GM10847 (cell line): ENCODE data around the gene PBX1.

ENCODE experiments used
- POLR2A ChIP-seq: IDR thresholded peaks from 2 replicates; pipeline ENCODE4 v1.6.1; 2011; ENCODE audit not compliant: insufficient read length; ENCODE audit errors: extremely low read depth

Gene PBX1

GRCh38 chr1:164662462-164662861, 103.5 kb downstream of the PBX1 start:
- TF ChIP-seq POLR2A, result no peak

GRCh38 chr1:164662955-164663354, 104.0 kb downstream of the PBX1 start:
- no peak for TF ChIP-seq POLR2A

- no peak for TF ChIP-seq POLR2A
These were observed 105.1 kb downstream of the PBX1 start for GRCh38 chr1:164664127-164664526.

GRCh38 chr1:164667001-164667400, 108.0 kb downstream of the PBX1 start:
- TF ChIP-seq POLR2A, result no peak

GRCh38 chr1:164667600-164667999, 108.6 kb downstream of the PBX1 start:
- no peak for TF ChIP-seq POLR2A

- TF ChIP-seq POLR2A, result no peak
These were observed 109.8 kb downstream of the PBX1 start for GRCh38 chr1:164668491-164669400.

GRCh38 chr1:164670026-164670425, 111.0 kb downstream of the PBX1 start:
- TF ChIP-seq POLR2A, result no peak

- no peak for TF ChIP-seq POLR2A
These were observed 111.8 kb downstream of the PBX1 start for GRCh38 chr1:164670786-164671185.

- TF ChIP-seq POLR2A, result no peak
These were observed 112.5 kb downstream of the PBX1 start for GRCh38 chr1:164671323-164671965.

- no peak for TF ChIP-seq POLR2A
These were observed 113.1 kb downstream of the PBX1 start for GRCh38 chr1:164671966-164672571.

- TF ChIP-seq POLR2A, result no peak
These were observed 113.6 kb downstream of the PBX1 start for GRCh38 chr1:164672588-164672987.

GRCh38 chr1:164673584-164674214, 114.7 kb downstream of the PBX1 start:
- no peak for TF ChIP-seq POLR2A

GRCh38 chr1:164675342-164675904, 116.4 kb downstream of the PBX1 start:
- TF ChIP-seq POLR2A, result no peak

GRCh38 chr1:164678136-164678700, 119.2 kb downstream of the PBX1 start:
- TF ChIP-seq POLR2A, result no peak

- TF ChIP-seq POLR2A, result no peak
These were observed 123.6 kb downstream of the PBX1 start for GRCh38 chr1:164682570-164682969.
